HG03108 (cell line): ENCODE measurements around the gene AJAP1.

ENCODE experiments used
- ATAC-seq: cut with Tn5 transposase; IDR thresholded peaks from one replicate; pipeline ENCODE4 v1.9.1; 2021; ENCODE audit warnings: moderate library complexity; ENCODE audit not compliant: unreplicated experiment

The AJAP1 gene

GRCh38 chr1:4677608-4678007 lies 23.2 kb downstream of the AJAP1 start:
- ATAC-seq = no peak

- no peak for ATAC-seq
These were observed 23.8 kb downstream of the AJAP1 start for GRCh38 chr1:4678066-4678717.

- no peak for ATAC-seq
These were observed 26.6 kb downstream of the AJAP1 start for GRCh38 chr1:4681026-4681425.

GRCh38 chr1:4682607-4683220 lies 28.3 kb downstream of the AJAP1 start:
- ATAC-seq = no peak

- no peak for ATAC-seq
These were observed 29.7 kb downstream of the AJAP1 start for GRCh38 chr1:4684136-4684535.

- ATAC-seq = no peak
These were observed 30.6 kb downstream of the AJAP1 start for GRCh38 chr1:4684864-4685522.

GRCh38 chr1:4685523-4685865 lies 31.1 kb downstream of the AJAP1 start:
- ATAC-seq = no peak

- ATAC-seq = no peak
These were observed 33.5 kb downstream of the AJAP1 start for GRCh38 chr1:4687943-4688342.

- no peak for ATAC-seq
These were observed 35.0 kb downstream of the AJAP1 start for GRCh38 chr1:4689271-4689935.

GRCh38 chr1:4689941-4690635 lies 35.7 kb downstream of the AJAP1 start:
- no peak for ATAC-seq

GRCh38 chr1:4690951-4691675 lies 36.7 kb downstream of the AJAP1 start:
- no peak for ATAC-seq

GRCh38 chr1:4691766-4692405 lies 37.5 kb downstream of the AJAP1 start:
- no peak for ATAC-seq

- ATAC-seq = no peak
These were observed 38.0 kb downstream of the AJAP1 start for GRCh38 chr1:4692437-4692836.

GRCh38 chr1:4693331-4693730 lies 38.9 kb downstream of the AJAP1 start:
- no peak for ATAC-seq

GRCh38 chr1:4693891-4694290 lies 39.5 kb downstream of the AJAP1 start:
- no peak for ATAC-seq

- ATAC-seq = no peak
These were observed 40.1 kb downstream of the AJAP1 start for GRCh38 chr1:4694492-4694891.

- no peak for ATAC-seq
These were observed 40.8 kb downstream of the AJAP1 start for GRCh38 chr1:4695241-4695640.

- ATAC-seq = no peak
These were observed 41.8 kb downstream of the AJAP1 start for GRCh38 chr1:4696161-4696745.

GRCh38 chr1:4696753-4697152 lies 42.3 kb downstream of the AJAP1 start:
- ATAC-seq = no peak

- no peak for ATAC-seq
These were observed 43.4 kb downstream of the AJAP1 start for GRCh38 chr1:4697801-4698200.
